Glomerular endothelial cell (primary cell): ENCODE results near the gene OR6F1. TPM values are rescaled to one million over a fixed set of nuclear protein-coding genes. Genes with fewer than 3 reads are reported as not detected.

Experiments used
- total RNA-seq: library from RNA; depleted of rRNA; stranded (reverse); fragments of >200 nt; gene quantifications from 2 replicates; pipeline ENCODE4 v1.2.3, GENCODE V29; 2015

Gene OR6F1
- total RNA-seq, 1 donor from 2014 or later: not detected

Other genes starting within 250 kb of the OR6F1 start
- gene OR2C3, start 180.2 kb downstream of the OR6F1 start, total RNA-seq: not detected in 2 replicates
- not detected in 2 replicates for gene GCSAML, start 167.5 kb downstream of the OR6F1 start, total RNA-seq
- gene OR2G2, start 128.3 kb downstream of the OR6F1 start, total RNA-seq: not detected in 2 replicates
- not detected in 2 replicates for gene OR2G3, start 111.1 kb downstream of the OR6F1 start, total RNA-seq
- not detected in 2 replicates for gene OR13G1, start 36.9 kb downstream of the OR6F1 start, total RNA-seq
- gene OR14K1, start 22.0 kb upstream of the OR6F1 start, total RNA-seq: not detected in 2 replicates
- gene OR14A2, start 31.5 kb upstream of the OR6F1 start, total RNA-seq: not detected in 2 replicates
- gene OR1C1, start 43.9 kb upstream of the OR6F1 start, total RNA-seq: not detected in 2 replicates
- not detected in 2 replicates for gene OR14A16, start 107.5 kb upstream of the OR6F1 start, total RNA-seq
- gene OR11L1, start 125.2 kb upstream of the OR6F1 start, total RNA-seq: not detected in 2 replicates
- gene TRIM58, start 140.5 kb upstream of the OR6F1 start, total RNA-seq: 2.4 and 3.0 TPM in 2 replicates
- 0.58 TPM in 1 of 2 replicates, not detected in the other for gene OR2W3, start 178.9 kb upstream of the OR6F1 start, total RNA-seq
- gene OR2T8, start 203.6 kb upstream of the OR6F1 start, total RNA-seq: not detected in 2 replicates
- gene OR2AJ1, start 208.2 kb upstream of the OR6F1 start, total RNA-seq: not detected in 2 replicates
- gene OR2L8, start 232.2 kb upstream of the OR6F1 start, total RNA-seq: not detected in 2 replicates
- not detected in 2 replicates for gene OR2AK2, start 248.6 kb upstream of the OR6F1 start, total RNA-seq